Measurements from ENCODE around the gene CAMK4.

CAMK4 gene

DNA sequence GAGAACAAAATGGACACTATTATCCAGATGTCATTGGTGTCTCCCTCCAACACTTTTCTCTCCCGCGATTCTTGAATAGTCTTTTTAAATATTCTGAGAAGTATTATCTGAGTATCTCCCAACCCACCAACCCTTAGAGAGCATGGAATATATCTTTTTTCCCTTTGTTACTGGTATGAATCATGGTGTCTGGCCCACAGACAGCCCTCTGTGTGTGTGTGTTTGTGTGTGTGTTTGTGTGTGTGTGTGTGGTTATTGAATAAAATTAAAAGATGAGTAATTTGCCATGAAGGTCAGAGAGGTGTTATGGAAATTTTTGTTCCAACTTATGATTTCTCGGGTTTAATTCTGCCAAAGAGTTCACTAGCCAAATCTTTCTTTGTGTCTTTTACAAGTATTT is 47.7 kb downstream of the CAMK4 start (continued):
- TF ChIP-seq, protein P1, sequence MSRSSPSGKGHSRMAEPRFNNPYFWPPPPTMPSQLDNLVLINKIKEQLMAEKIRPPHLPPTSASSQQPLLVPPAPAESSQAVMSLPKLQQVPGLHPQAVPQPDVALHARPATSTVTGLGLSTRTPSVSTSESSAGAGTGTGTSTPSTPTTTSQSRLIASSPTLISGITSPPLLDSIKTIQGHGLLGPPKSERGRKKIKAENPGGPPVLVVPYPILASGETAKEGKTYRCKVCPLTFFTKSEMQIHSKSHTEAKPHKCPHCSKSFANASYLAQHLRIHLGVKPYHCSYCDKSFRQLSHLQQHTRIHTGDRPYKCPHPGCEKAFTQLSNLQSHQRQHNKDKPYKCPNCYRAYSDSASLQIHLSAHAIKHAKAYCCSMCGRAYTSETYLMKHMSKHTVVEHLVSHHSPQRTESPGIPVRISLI (tag by site-specific recombination; IDR thresholded peaks at IDR 0.05), result no peak
- TF ChIP-seq, protein P2, sequence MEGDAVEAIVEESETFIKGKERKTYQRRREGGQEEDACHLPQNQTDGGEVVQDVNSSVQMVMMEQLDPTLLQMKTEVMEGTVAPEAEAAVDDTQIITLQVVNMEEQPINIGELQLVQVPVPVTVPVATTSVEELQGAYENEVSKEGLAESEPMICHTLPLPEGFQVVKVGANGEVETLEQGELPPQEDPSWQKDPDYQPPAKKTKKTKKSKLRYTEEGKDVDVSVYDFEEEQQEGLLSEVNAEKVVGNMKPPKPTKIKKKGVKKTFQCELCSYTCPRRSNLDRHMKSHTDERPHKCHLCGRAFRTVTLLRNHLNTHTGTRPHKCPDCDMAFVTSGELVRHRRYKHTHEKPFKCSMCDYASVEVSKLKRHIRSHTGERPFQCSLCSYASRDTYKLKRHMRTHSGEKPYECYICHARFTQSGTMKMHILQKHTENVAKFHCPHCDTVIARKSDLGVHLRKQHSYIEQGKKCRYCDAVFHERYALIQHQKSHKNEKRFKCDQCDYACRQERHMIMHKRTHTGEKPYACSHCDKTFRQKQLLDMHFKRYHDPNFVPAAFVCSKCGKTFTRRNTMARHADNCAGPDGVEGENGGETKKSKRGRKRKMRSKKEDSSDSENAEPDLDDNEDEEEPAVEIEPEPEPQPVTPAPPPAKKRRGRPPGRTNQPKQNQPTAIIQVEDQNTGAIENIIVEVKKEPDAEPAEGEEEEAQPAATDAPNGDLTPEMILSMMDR (tag by site-specific recombination; IDR thresholded peaks at IDR 0.05), result no peak
- no peak for TF ChIP-seq ZNF837 (tag by site-specific recombination; IDR thresholded peaks at IDR 0.05)
- TF ChIP-seq, protein P3, sequence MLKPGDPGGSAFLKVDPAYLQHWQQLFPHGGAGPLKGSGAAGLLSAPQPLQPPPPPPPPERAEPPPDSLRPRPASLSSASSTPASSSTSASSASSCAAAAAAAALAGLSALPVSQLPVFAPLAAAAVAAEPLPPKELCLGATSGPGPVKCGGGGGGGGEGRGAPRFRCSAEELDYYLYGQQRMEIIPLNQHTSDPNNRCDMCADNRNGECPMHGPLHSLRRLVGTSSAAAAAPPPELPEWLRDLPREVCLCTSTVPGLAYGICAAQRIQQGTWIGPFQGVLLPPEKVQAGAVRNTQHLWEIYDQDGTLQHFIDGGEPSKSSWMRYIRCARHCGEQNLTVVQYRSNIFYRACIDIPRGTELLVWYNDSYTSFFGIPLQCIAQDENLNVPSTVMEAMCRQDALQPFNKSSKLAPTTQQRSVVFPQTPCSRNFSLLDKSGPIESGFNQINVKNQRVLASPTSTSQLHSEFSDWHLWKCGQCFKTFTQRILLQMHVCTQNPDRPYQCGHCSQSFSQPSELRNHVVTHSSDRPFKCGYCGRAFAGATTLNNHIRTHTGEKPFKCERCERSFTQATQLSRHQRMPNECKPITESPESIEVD (tag by site-specific recombination; IDR thresholded peaks at IDR 0.05), result no peak
- TF ChIP-seq ZNF530 (tag by site-specific recombination; IDR thresholded peaks at IDR 0.05; ENCODE audit: low read depth), result no peak
- TF ChIP-seq, protein P4, sequence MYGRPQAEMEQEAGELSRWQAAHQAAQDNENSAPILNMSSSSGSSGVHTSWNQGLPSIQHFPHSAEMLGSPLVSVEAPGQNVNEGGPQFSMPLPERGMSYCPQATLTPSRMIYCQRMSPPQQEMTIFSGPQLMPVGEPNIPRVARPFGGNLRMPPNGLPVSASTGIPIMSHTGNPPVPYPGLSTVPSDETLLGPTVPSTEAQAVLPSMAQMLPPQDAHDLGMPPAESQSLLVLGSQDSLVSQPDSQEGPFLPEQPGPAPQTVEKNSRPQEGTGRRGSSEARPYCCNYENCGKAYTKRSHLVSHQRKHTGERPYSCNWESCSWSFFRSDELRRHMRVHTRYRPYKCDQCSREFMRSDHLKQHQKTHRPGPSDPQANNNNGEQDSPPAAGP (tag by site-specific recombination; IDR thresholded peaks at IDR 0.05), result no peak
- TF ChIP-seq, protein P5, sequence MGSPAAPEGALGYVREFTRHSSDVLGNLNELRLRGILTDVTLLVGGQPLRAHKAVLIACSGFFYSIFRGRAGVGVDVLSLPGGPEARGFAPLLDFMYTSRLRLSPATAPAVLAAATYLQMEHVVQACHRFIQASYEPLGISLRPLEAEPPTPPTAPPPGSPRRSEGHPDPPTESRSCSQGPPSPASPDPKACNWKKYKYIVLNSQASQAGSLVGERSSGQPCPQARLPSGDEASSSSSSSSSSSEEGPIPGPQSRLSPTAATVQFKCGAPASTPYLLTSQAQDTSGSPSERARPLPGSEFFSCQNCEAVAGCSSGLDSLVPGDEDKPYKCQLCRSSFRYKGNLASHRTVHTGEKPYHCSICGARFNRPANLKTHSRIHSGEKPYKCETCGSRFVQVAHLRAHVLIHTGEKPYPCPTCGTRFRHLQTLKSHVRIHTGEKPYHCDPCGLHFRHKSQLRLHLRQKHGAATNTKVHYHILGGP (tag by site-specific recombination; IDR thresholded peaks at IDR 0.05), result no peak

DNA sequence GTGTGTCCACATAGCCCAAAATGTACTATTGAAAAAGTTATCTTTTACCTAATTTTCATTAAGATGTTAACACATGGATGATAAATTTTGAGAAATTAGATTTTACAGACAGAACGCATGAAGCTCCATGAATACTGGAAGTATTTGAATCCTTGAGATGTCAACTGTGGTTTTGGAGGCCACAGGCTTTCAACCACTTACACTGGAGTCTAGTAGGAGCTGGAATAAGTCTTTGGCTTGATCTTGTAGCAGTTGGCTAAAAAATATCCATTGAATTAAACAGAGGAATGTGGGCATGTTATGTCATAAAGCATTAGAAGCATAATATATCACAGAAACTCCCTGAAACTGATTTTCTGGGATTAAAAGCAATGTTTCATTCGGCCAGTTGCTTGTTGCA is 52.9 kb downstream of the CAMK4 start:
- H3K4me3 ChIP-seq (ENCODE audit: low read depth, low read length), result no peak overlapping the region
- H3K36me3 ChIP-seq (ENCODE audit: control insufficient read depth in 2 of 2, insufficient read depth in 1 of 2, low read length in 2 of 2), result no peaks in the 10 kb centered on the region
- H3K9me3 ChIP-seq (ENCODE audit: control insufficient read depth, insufficient read depth, low read depth, low read length), result no peaks in the 10 kb centered on the region
- H3K4me1 ChIP-seq (ENCODE audit: control insufficient read depth, insufficient read depth, low read length), result no peaks in the 10 kb centered on the region
- CTCF ChIA-PET, result interaction anchor here (0.7 to 5.7 kb wide), 3 partner anchors 54 to 207 kb away, joined by 3 to 49 read pairs (median 4); no protein-coding TSS in a partner anchor
- POLR2A ChIA-PET, result no interaction called here
- H3K27ac ChIP-seq (ENCODE audit: extremely low read depth, low read depth, low read length), result no peak overlapping the region
- TF ChIP-seq, protein P6, sequence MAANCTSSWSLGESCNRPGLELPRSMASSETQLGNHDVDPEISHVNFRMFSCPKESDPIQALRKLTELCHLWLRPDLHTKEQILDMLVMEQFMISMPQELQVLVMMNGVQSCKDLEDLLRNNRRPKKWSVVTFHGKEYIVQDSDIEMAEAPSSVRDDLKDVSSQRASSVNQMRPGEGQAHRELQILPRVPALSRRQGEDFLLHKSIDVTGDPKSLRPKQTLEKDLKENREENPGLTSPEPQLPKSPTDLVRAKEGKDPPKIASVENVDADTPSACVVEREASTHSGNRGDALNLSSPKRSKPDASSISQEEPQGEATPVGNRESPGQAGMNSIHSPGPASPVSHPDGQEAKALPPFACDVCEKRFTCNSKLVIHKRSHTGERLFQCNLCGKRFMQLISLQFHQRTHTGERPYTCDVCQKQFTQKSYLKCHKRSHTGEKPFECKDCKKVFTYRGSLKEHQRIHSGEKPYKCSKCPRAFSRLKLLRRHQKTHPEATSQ (tag by site-specific recombination; IDR thresholded peaks at IDR 0.05), result no peak
- TF ChIP-seq, protein P7, sequence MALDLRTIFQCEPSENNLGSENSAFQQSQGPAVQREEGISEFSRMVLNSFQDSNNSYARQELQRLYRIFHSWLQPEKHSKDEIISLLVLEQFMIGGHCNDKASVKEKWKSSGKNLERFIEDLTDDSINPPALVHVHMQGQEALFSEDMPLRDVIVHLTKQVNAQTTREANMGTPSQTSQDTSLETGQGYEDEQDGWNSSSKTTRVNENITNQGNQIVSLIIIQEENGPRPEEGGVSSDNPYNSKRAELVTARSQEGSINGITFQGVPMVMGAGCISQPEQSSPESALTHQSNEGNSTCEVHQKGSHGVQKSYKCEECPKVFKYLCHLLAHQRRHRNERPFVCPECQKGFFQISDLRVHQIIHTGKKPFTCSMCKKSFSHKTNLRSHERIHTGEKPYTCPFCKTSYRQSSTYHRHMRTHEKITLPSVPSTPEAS (tag by site-specific recombination; IDR thresholded peaks at IDR 0.05), result no peak
- no peak for TF ChIP-seq ZNF311 (tag by site-specific recombination; IDR thresholded peaks at IDR 0.05; ENCODE audit: borderline replicate concordance)
- TF ChIP-seq ZNF341 (tag by site-specific recombination; IDR thresholded peaks at IDR 0.05; ENCODE audit: low read depth), result no peak
- TF ChIP-seq, protein P8, sequence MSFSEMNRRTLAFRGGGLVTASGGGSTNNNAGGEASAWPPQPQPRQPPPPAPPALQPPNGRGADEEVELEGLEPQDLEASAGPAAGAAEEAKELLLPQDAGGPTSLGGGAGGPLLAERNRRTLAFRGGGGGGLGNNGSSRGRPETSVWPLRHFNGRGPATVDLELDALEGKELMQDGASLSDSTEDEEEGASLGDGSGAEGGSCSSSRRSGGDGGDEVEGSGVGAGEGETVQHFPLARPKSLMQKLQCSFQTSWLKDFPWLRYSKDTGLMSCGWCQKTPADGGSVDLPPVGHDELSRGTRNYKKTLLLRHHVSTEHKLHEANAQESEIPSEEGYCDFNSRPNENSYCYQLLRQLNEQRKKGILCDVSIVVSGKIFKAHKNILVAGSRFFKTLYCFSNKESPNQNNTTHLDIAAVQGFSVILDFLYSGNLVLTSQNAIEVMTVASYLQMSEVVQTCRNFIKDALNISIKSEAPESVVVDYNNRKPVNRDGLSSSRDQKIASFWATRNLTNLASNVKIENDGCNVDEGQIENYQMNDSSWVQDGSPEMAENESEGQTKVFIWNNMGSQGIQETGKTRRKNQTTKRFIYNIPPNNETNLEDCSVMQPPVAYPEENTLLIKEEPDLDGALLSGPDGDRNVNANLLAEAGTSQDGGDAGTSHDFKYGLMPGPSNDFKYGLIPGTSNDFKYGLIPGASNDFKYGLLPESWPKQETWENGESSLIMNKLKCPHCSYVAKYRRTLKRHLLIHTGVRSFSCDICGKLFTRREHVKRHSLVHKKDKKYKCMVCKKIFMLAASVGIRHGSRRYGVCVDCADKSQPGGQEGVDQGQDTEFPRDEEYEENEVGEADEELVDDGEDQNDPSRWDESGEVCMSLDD (tag by site-specific recombination; IDR thresholded peaks at IDR 0.05), result no peak
- TF ChIP-seq PRDM1 (tag by site-specific recombination; IDR thresholded peaks at IDR 0.05), result no peak
- TF ChIP-seq, protein P9, sequence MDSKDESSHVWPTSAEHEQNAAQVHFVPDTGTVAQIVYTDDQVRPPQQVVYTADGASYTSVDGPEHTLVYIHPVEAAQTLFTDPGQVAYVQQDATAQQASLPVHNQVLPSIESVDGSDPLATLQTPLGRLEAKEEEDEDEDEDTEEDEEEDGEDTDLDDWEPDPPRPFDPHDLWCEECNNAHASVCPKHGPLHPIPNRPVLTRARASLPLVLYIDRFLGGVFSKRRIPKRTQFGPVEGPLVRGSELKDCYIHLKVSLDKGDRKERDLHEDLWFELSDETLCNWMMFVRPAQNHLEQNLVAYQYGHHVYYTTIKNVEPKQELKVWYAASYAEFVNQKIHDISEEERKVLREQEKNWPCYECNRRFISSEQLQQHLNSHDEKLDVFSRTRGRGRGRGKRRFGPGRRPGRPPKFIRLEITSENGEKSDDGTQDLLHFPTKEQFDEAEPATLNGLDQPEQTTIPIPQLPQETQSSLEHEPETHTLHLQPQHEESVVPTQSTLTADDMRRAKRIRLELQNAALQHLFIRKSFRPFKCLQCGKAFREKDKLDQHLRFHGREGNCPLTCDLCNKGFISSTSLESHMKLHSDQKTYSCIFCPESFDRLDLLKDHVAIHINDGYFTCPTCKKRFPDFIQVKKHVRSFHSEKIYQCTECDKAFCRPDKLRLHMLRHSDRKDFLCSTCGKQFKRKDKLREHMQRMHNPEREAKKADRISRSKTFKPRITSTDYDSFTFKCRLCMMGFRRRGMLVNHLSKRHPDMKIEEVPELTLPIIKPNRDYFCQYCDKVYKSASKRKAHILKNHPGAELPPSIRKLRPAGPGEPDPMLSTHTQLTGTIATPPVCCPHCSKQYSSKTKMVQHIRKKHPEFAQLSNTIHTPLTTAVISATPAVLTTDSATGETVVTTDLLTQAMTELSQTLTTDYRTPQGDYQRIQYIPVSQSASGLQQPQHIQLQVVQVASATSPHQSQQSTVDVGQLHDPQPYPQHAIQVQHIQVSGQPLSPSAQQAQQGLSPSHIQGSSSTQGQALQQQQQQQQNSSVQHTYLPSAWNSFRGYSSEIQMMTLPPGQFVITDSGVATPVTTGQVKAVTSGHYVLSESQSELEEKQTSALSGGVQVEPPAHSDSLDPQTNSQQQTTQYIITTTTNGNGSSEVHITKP (tag by site-specific recombination; IDR thresholded peaks at IDR 0.05), result no peak
- TF ChIP-seq SP2 (tag by site-specific recombination; IDR thresholded peaks at IDR 0.05), result no peak
- no peak for TF ChIP-seq ZNF76 (tag by site-specific recombination; IDR thresholded peaks at IDR 0.05; ENCODE audit: borderline replicate concordance, low read depth)
- no peak for TF ChIP-seq ZNF140 (tag by site-specific recombination; IDR thresholded peaks at IDR 0.05)
- TF ChIP-seq HOXD13 (CRISPR knock-in tag; IDR thresholded peaks at IDR 0.05; ENCODE audit: borderline replicate concordance), result no peak
- no peak for TF ChIP-seq KLF10 (tag by site-specific recombination; IDR thresholded peaks at IDR 0.05)
- TF ChIP-seq MZF1 (tag by site-specific recombination; IDR thresholded peaks at IDR 0.05; ENCODE audit: borderline replicate concordance), result no peak

Data from HEK293 (cell line).